HG03469 (cell line): ENCODE results near the gene LGALS9.
"Not testable (repeated sequence)": the region's sequence is repeated elsewhere in the genome, so short reads cannot be mapped to it uniquely, and the experiment has no call there.

Experiments
- ATAC-seq: cut with Tn5 transposase; IDR thresholded peaks from one replicate; pipeline ENCODE4 v1.9.1; 2021; ENCODE audit warnings: mild to moderate bottlenecking, moderate library complexity, moderate number of reproducible peaks; ENCODE audit not compliant: unreplicated experiment

LGALS9 gene

DNA sequence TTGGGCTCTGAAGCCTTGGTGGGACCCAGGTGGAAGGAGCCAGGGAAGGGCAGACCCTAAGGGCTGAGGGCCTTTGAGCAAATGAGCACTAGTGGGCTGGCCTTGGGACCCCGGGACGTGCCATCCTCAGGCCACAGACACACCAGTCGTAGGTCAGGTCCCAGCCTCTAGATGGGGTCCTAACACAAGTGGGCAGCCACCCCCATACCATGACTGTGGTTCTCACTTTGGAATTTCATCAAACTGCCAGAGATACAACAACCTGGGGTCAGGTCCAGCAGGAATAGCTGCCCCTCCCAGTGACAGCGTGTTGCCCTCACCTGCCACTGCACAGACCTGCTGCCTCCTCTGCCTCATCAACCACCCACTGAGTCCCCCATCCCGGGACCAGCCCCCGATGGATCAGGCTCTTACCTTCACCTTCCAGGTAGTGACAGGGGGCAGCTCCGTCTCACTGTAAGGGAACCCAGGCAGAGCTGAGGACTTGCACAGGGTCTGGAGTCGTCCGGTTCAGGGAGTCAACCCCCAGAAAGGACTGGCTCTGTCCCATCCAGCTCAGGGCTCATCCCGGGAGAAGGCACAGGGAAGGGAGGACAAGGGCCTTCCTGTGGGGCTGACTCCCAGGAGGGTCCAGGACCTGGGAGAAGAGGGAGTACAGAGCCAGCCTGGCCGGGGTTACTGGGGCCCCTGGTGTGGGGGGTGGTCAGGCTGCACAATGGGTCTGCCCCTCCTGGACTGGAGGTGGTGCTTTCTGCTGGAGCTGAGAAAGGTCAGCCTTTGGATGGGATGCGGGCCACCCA, 40.0 kb downstream of the LGALS9 start:
- no peak for ATAC-seq

DNA sequence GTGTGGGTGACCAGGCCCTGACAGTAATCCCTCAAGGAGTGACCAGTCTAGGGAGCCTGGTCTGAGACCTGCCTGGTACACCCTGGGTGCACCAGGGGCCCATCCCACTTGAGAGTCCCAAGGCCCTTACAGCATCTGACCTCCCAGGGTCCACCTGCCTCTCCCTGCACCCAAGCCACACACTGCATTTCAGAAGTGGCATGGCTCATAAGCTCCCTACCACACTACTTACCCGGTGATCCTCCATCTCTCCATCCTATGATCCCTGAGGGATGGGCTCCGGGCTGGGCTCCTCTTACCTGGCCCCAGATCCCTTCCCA, 40.6 kb downstream of the LGALS9 start:
- ATAC-seq: no peak

DNA sequence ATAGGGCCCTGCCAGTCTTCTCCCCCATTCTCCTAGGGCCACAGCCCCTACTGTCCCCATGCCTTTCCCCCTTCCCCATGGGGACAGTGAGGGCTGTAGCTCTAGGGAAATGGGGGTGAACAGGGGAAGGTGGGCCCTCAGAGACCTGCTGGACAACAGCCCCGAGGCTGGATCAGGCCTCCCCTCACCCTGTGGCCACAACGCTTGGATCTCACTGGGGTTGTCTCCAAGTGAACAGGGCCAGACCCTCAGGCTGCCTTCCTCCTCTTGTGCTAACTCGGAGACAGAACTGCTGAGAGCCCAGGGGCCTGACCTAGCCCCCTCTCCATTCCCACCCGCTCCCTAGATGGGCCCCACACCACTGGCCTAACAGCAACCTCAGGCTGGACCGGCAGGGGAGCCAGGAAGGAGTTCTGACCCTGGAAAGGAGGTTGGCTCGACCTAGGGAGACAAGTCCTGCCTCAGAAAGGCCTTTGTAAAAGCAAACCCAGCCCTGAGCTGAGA, 41.0 kb downstream of the LGALS9 start:
- not testable (repeated sequence) for ATAC-seq

DNA sequence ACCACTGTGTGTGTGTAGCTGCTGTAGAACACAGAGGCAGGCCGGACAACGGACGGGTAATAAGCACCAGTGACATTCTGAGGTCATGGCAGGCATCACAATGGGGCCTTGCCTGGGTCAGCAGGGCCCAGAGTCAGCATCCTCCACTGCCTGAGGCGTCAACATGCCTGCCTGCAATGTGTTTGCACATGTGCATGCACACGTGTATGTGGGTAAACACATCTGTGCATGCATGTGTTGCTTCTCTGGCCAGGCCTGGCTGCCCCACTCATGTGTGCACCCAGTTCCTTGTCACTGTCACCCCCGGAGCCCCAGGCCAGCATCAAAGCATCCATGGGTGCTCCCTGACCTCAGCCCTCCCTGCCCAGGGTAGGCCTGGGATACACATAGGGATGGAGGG, 43.3 kb downstream of the LGALS9 start:
- no peak for ATAC-seq

DNA sequence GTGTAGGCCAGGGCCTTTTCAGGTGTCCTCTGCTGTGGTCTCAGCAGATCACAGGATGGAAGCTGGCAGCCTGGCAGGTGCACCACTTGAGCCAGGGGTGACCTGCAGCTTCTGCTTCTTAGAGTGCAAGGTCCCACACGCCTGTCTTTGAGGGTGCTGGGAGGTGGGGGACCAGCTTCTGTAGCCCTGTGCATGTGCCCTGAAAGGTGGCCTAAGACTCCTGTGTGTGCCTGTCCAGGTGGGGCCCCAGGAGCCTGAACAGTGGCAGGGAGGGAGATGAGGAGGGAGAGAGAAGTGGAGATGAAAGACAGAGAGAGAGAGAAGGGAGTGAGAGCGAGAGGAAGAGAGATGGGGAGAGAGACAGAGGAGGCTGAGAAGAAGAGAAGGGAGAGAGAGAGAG, 46.2 kb downstream of the LGALS9 start:
- ATAC-seq: no peak

DNA sequence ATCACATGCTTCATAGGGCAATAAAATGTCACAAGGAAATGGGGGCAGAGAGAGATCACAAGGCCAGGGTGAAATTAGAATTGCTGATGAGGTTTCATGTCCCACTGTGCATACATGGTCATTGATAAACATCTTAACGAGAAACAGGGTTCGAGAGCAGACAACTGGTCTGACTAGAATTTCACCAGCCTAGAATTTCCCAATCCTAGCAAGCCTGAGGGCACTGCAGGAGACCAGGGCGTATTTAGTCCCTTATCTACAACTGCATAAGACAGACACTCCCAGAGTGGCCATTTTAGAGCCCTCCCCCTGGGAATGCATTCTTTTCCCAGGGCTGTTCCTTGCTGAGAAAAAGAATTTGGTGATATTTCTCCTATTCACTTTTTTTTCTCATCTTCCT, 55.3 kb downstream of the LGALS9 start:
- ATAC-seq: not testable (repeated sequence)

DNA sequence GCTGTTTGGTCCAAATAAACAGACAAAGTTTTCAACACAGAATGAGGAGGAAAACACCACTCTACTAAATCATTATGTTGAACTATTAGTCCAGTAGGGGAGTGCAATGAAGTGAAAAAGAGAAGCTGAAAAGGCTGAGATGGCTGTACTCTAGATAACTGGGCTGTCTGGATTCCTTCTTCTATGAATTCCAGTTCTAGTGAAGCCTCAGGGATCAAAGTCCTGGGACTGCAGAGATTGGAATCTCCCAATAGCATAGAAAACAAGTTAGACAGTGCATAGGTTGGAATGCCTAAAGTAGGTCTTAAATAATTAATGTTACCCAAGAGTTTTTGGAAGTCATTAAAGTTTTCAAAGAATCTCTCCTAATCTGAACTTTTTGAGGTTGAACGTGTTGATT, 59.9 kb downstream of the LGALS9 start:
- no peak for ATAC-seq

DNA sequence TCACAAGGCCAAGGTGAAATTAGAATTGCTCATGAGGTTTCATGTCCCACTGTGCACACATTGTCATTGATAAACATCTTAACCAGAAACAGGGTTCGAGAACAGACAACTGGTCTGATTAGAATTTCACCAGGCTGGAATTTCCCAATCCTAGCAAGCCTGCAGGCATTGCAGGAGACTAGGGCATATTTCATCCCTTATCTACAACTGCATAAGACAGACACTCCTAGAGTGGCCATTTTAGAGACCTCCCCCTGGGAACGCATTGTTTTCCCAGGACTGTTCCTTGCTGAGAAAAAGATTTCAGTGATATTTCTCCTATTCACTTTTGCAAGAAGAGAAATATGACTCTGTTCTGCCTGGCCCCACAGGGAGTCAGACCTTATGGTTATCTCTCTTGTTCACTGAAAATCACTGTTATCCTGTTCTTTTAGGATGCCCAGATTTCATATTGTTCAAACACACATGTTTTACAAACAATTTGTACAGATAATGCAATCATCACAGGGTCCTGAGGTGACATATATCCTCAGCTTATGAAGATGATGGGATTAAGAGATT, 64.3 kb downstream of the LGALS9 start:
- ATAC-seq: not testable (repeated sequence)
